Measurements from ENCODE around the gene CATSPER3. TPM values are rescaled to one million over a fixed set of nuclear protein-coding genes. Genes with fewer than 3 reads are reported as not detected.

The CATSPER3 gene
- total RNA-seq, 1 experiment from 2014 or later: 0.50 TPM

GRCh38 chr5:135048930-135049329, 81.2 kb downstream of the CATSPER3 start:
- no peak overlapping the region for H3K14ac ChIP-seq (ENCODE audit: insufficient read depth, low read length)
- no peak overlapping the region for H4K5ac ChIP-seq (ENCODE audit: insufficient read length, low read depth, low read length)
- no peaks in the 10 kb centered on the region for H3K79me2 ChIP-seq (ENCODE audit: insufficient read depth, low read length)
- no peak overlapping the region for H3T11ph ChIP-seq (ENCODE audit: low read length)
- H3K4me2 ChIP-seq (ENCODE audit: insufficient read depth, insufficient read length, low read length): no peak overlapping the region
- no peaks in the 10 kb centered on the region for H3K79me1 ChIP-seq (ENCODE audit: insufficient read depth, low read depth, low read length, poor library complexity, severe bottlenecking)
- H4K8ac ChIP-seq (replicated peaks; ENCODE audit: insufficient read length, low read depth, low read length): no peak overlapping the region
- no peak overlapping the region for H3K23ac ChIP-seq (ENCODE audit: insufficient read length, low read depth, low read length)
- H2BK120ac ChIP-seq (ENCODE audit: low read depth, low read length, poor library complexity, severe bottlenecking): no peak overlapping the region
- H2BK20ac ChIP-seq (ENCODE audit: low read depth, low read length, poor library complexity, severe bottlenecking): no peak overlapping the region
- WGBS (ENCODE audit: extremely low coverage, insufficient read length, low lambda C conversion rate): no CpG with 5 or more reads among the region's 1 CpG
- H2AFZ ChIP-seq (ENCODE audit: low read length): no peak overlapping the region
- no peak overlapping the region for H3K4ac ChIP-seq (ENCODE audit: low read depth, low read length)
- no peak overlapping the region for H2AK5ac ChIP-seq (ENCODE audit: insufficient read length, low read length)
- no peak overlapping the region for H2BK12ac ChIP-seq (ENCODE audit: insufficient read length, low read depth, low read length)
- no peak overlapping the region for H2BK15ac ChIP-seq (ENCODE audit: low read depth, low read length)
- no peaks in the 10 kb centered on the region for H4K20me1 ChIP-seq (ENCODE audit: control insufficient read depth, insufficient read depth, insufficient read length)
- H3K56ac ChIP-seq (ENCODE audit: insufficient read length, low read depth, low read length): no peak overlapping the region
- Mint-ChIP-seq H3K27me3 (ENCODE audit: low read depth) (peaks cover 99% of the 10 kb centered on the region), H3K27ac (no peak overlapping the region), H3K36me3 (ENCODE audit: insufficient read depth in 1 of 3, low read depth in 3 of 3) (no peaks in the 10 kb centered on the region), H3K9me3 (no peaks in the 10 kb centered on the region; a peak in 1 of 5 replicates), H3K4me1 (peaks cover 7 to 10% of the 10 kb centered on the region in 2 experiments; a peak in 3 of 4 replicates), H3K4me3 (no peak overlapping the region)
- H3K27me3 ChIP-seq (ENCODE audit: insufficient read depth, low read length): peaks cover 32% of the 10 kb centered on the region; the same call in 1 of the 2 replicates
- no peak overlapping the region for H3K18ac ChIP-seq (ENCODE audit: insufficient read length, low read depth, low read length)
- no peak for TF ChIP-seq CTCF (conservative IDR thresholded peaks at IDR 0.05)
- no peak for DNase-seq
- no peak overlapping the region for H3K9ac ChIP-seq (ENCODE audit: extremely low read depth, insufficient read length, low read length)
- no peak overlapping the region for H4K91ac ChIP-seq (ENCODE audit: insufficient read length, low read depth, low read length)
- H3K27ac ChIP-seq (ENCODE audit: insufficient read length, low read depth, low read length): no peak overlapping the region
- peaks cover 7% of the 10 kb centered on the region for H3K23me2 ChIP-seq (ENCODE audit: insufficient read length, low read depth, low read length, poor library complexity, severe bottlenecking)
- no peaks in the 10 kb centered on the region for H3K4me1 ChIP-seq (ENCODE audit: insufficient read depth, low read length)
- no peaks in the 10 kb centered on the region for H3K9me3 ChIP-seq (ENCODE audit: control insufficient read depth, low read depth, low read length)
- H2BK5ac ChIP-seq (ENCODE audit: insufficient read length, low read length): no peak overlapping the region

Data from H9 (cell line).